Measurements from ENCODE around the gene MED12L.

GRCh38 chr3:151462278-151462780 lies 376.9 kb downstream of the MED12L start:
- TF ChIP-seq, protein P1, sequence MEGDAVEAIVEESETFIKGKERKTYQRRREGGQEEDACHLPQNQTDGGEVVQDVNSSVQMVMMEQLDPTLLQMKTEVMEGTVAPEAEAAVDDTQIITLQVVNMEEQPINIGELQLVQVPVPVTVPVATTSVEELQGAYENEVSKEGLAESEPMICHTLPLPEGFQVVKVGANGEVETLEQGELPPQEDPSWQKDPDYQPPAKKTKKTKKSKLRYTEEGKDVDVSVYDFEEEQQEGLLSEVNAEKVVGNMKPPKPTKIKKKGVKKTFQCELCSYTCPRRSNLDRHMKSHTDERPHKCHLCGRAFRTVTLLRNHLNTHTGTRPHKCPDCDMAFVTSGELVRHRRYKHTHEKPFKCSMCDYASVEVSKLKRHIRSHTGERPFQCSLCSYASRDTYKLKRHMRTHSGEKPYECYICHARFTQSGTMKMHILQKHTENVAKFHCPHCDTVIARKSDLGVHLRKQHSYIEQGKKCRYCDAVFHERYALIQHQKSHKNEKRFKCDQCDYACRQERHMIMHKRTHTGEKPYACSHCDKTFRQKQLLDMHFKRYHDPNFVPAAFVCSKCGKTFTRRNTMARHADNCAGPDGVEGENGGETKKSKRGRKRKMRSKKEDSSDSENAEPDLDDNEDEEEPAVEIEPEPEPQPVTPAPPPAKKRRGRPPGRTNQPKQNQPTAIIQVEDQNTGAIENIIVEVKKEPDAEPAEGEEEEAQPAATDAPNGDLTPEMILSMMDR (conservative IDR thresholded peaks at IDR 0.05): no peak
- no peak for TF ChIP-seq EZH2 (IDR thresholded peaks at IDR 0.05; ENCODE audit: low read depth)
